ENCODE results near the gene ENOX2. TPM values are rescaled to one million over a fixed set of nuclear protein-coding genes. Genes with fewer than 3 reads are reported as not detected.

ENOX2 gene
- polyA plus RNA-seq, 3 donors = 6.8 to 22.1 (median 14.7) TPM

DNA sequence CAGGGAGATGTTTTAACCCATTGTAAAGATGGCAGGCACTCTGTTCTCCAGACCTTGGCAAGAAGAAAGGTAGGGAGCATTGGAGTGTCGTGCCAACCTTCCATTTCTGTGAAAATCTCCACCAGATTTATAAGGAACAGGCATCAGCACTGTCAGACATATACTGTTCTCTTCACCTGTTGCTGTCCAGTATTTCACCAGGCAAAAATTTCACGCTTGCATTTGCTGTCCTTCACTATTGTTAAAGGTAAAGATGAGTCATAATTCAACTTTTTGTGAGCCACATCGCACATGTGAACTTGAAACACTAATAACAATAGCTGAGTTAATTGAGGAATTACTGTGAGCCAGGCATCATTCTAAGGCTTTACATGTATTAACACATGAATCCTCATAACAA is 203.4 kb downstream of the ENOX2 start:
- Histone ChIP-seq H3K4me3 (replicated peaks in 1 of 3; ENCODE audit: low read depth in 2 of 3, low read length in 3 of 3) (no peak overlapping the region), H3K27me3 (ENCODE audit: control insufficient read depth in 2 of 2, insufficient read depth in 2 of 2, low read length in 2 of 2) (no peaks in the 10 kb centered on the region), H4K20me1 (ENCODE audit: insufficient read depth, low read length) (no peaks in the 10 kb centered on the region), H3K79me2 (ENCODE audit: insufficient read depth, low read length) (no peaks in the 10 kb centered on the region), H2AFZ (ENCODE audit: insufficient read depth, low read depth, low read length, poor library complexity, severe bottlenecking) (no peak overlapping the region), H3K9ac (ENCODE audit: insufficient read depth, low read length, poor library complexity, severe bottlenecking) (no peak overlapping the region), H3K27ac (ENCODE audit: low read depth in 1 of 2, low read length in 2 of 2) (no peak overlapping the region), H3K4me1 (ENCODE audit: control insufficient read depth in 1 of 2, insufficient read depth in 2 of 2, low read length in 2 of 2) (no peaks in the 10 kb centered on the region), H3K36me3 (replicated peaks in 1 of 2; ENCODE audit: control insufficient read depth in 1 of 2, insufficient read depth in 2 of 2, low read length in 2 of 2) (peaks cover 4 to 6% of the 10 kb centered on the region in 2 donors), H3K4me2 (replicated peaks; ENCODE audit: extremely low read depth, low read length, poor library complexity, severe bottlenecking) (no peak overlapping the region), H3K9me3 (replicated peaks in 1 of 2; ENCODE audit: control insufficient read depth in 1 of 2, insufficient read depth in 1 of 2, low read length in 2 of 2) (no peaks in the 10 kb centered on the region)
- intact Hi-C loops (cut with micrococcal nuclease) = no loop called here
- peaks cover 0 to 4% (median 0%) of the 10 kb centered on the region in 3 donors for H3K27me3 Mint-ChIP-seq (ENCODE audit: low read depth in 3 of 3)
- peaks cover 0 to 7% of the 10 kb centered on the region in 2 donors for H3K36me3 Mint-ChIP-seq
- no CpG with 5 or more reads among the region's 3 CpGs for WGBS (ENCODE audit: insufficient coverage)
- no peak for DNase-seq
- no peak overlapping the region for H3K27ac Mint-ChIP-seq
- no peak overlapping the region for H3K4me3 Mint-ChIP-seq
- no peaks in the 10 kb centered on the region for H3K4me1 Mint-ChIP-seq
- no peak for TF ChIP-seq CTCF (IDR thresholded peaks at IDR 0.05)
- no peaks in the 10 kb centered on the region for H3K9me3 Mint-ChIP-seq

DNA sequence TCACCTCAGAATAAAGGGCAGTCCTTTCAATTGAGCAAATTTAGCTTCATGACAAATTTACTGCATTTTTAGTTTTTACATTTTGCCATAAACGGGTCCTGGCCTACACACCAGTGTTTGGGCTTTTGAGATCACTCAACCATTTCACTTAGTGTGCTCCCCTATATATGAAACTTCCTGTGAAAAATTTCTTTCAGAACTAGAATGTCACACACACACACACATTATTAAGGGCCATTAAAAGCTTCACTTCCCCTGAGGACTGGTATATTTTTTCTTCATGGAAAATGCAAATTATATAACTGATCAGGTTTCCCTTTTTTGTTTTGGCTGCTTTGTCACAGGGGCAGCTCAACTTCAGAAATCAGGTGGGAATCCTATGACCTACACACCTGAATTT is 206.5 kb downstream of the ENOX2 start:
- H4K20me1 ChIP-seq (ENCODE audit: insufficient read depth, low read length) = no peaks in the 10 kb centered on the region
- Mint-ChIP-seq H3K27me3 (ENCODE audit: low read depth in 3 of 3) (peaks cover 0 to 4% (median 0%) of the 10 kb centered on the region in 3 donors), H3K4me1 (no peaks in the 10 kb centered on the region), H3K9me3 (no peaks in the 10 kb centered on the region), H3K4me3 (no peak overlapping the region), H3K36me3 (peaks cover 0 to 7% of the 10 kb centered on the region in 2 donors), H3K27ac (no peak overlapping the region)
- no CpG with 5 or more reads among the region's 1 CpG for WGBS (ENCODE audit: insufficient coverage)
- no peak overlapping the region for H2AFZ ChIP-seq (ENCODE audit: insufficient read depth, low read depth, low read length, poor library complexity, severe bottlenecking)
- no peak overlapping the region for H3K27ac ChIP-seq (ENCODE audit: low read depth in 1 of 2, low read length in 2 of 2)
- no peaks in the 10 kb centered on the region for H3K4me1 ChIP-seq (ENCODE audit: control insufficient read depth in 1 of 2, insufficient read depth in 2 of 2, low read length in 2 of 2)
- intact Hi-C loops (cut with micrococcal nuclease) = no loop called here
- no peaks in the 10 kb centered on the region for H3K27me3 ChIP-seq (ENCODE audit: control insufficient read depth in 2 of 2, insufficient read depth in 2 of 2, low read length in 2 of 2)
- TF ChIP-seq CTCF (IDR thresholded peaks at IDR 0.05) = no peak
- no peaks in the 10 kb centered on the region for H3K79me2 ChIP-seq (ENCODE audit: insufficient read depth, low read length)
- H3K4me3 ChIP-seq (replicated peaks in 1 of 3; ENCODE audit: low read depth in 2 of 3, low read length in 3 of 3) = no peak overlapping the region
- no peak overlapping the region for H3K4me2 ChIP-seq (replicated peaks; ENCODE audit: extremely low read depth, low read length, poor library complexity, severe bottlenecking)
- no peak for DNase-seq
- H3K9me3 ChIP-seq (replicated peaks in 1 of 2; ENCODE audit: control insufficient read depth in 1 of 2, insufficient read depth in 1 of 2, low read length in 2 of 2) = no peaks in the 10 kb centered on the region
- peaks cover 0 to 2% of the 10 kb centered on the region in 2 donors for H3K36me3 ChIP-seq (replicated peaks in 1 of 2; ENCODE audit: control insufficient read depth in 1 of 2, insufficient read depth in 2 of 2, low read length in 2 of 2)
- no peak overlapping the region for H3K9ac ChIP-seq (ENCODE audit: insufficient read depth, low read length, poor library complexity, severe bottlenecking)

Data from CD14-positive monocyte (primary cell).